ENCODE results near the gene VOPP1. TPM values are rescaled to one million over a fixed set of nuclear protein-coding genes. Genes with fewer than 3 reads are reported as not detected.

VOPP1 gene
- total RNA-seq, 4 donors from 2014 or later: 63.9 to 79.2 (median 72.4) TPM

DNA sequence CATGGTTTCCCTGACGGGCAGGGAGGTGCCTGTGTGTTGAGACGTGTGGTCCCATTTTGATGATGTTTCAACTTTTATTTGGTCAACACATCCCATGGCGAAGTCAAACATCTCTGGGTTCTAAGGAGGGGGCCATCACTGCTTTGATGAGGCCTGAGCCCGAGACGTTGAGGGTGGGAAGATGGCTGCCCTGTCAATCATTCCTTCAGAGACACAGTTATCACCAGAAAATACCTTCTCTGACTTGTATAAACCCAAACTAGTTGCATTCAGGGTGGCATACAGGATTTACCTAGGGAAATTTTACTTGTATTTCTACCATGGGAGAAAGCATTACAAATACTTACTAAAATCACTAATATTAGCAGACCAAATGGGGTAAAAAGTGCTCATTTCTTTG is 64.6 kb downstream of the VOPP1 start:
- no peaks in the 10 kb centered on the region for H3K4me1 ChIP-seq
- DNase-seq: no peak
- no peaks in the 10 kb centered on the region for H3K27me3 ChIP-seq
- H3K36me3 ChIP-seq: peaks cover 0 to 5% (median 0%) of the 10 kb centered on the region in 3 donors
- H3K27ac ChIP-seq: peak overlapping the region in 1 of 4 donors; percentile 0
- TF ChIP-seq, protein P1, sequence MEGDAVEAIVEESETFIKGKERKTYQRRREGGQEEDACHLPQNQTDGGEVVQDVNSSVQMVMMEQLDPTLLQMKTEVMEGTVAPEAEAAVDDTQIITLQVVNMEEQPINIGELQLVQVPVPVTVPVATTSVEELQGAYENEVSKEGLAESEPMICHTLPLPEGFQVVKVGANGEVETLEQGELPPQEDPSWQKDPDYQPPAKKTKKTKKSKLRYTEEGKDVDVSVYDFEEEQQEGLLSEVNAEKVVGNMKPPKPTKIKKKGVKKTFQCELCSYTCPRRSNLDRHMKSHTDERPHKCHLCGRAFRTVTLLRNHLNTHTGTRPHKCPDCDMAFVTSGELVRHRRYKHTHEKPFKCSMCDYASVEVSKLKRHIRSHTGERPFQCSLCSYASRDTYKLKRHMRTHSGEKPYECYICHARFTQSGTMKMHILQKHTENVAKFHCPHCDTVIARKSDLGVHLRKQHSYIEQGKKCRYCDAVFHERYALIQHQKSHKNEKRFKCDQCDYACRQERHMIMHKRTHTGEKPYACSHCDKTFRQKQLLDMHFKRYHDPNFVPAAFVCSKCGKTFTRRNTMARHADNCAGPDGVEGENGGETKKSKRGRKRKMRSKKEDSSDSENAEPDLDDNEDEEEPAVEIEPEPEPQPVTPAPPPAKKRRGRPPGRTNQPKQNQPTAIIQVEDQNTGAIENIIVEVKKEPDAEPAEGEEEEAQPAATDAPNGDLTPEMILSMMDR (IDR thresholded peaks at IDR 0.05): no peak
- TF ChIP-seq POLR2A (IDR thresholded peaks at IDR 0.05): no peak
- H3K9me3 ChIP-seq: no peaks in the 10 kb centered on the region
- no peak overlapping the region for H3K4me3 ChIP-seq

DNA sequence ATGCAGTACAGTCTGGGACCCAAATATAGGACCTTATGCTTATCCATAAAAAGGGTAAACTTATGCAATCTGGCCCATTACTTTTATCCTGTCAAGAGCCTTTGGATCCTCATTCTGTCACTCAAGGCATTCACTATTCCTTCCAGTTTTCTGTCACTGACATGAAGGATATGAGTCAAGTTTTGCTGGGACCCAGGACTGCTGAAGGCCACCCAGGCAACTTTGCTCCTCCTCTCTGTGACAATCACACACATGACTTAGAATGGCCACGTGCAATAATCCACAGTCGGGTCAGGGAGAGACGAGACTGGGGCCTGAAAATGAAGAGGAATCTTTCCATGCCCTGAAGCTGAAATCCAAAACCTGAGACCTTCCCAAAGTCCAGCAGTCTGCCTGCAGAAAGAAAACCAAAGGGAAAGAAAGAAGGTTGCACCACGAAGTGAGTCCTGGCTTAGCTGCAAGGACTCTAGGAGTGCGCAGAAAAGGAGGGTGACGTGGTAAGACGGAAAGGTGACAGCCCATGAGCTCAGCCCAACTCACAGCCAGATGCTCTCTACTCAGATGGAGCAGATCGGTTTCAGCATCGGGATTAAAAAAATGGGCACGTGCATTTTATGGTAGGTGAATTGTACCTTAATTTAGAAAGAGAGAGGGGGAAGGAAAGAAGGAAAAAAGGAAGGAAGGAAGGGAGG is 67.2 kb downstream of the VOPP1 start:
- Histone ChIP-seq H3K9me3 (no peaks in the 10 kb centered on the region), H3K27me3 (no peaks in the 10 kb centered on the region), H3K36me3 (peaks cover 0 to 7% (median 0%) of the 10 kb centered on the region in 3 donors), H3K4me1 (no peaks in the 10 kb centered on the region), H3K4me3 (no peak overlapping the region), H3K27ac (no peak overlapping the region)
- peak in 1 of 3 donors; percentile 18 for DNase-seq
- no peak for TF ChIP-seq POLR2A (IDR thresholded peaks at IDR 0.05)

DNA sequence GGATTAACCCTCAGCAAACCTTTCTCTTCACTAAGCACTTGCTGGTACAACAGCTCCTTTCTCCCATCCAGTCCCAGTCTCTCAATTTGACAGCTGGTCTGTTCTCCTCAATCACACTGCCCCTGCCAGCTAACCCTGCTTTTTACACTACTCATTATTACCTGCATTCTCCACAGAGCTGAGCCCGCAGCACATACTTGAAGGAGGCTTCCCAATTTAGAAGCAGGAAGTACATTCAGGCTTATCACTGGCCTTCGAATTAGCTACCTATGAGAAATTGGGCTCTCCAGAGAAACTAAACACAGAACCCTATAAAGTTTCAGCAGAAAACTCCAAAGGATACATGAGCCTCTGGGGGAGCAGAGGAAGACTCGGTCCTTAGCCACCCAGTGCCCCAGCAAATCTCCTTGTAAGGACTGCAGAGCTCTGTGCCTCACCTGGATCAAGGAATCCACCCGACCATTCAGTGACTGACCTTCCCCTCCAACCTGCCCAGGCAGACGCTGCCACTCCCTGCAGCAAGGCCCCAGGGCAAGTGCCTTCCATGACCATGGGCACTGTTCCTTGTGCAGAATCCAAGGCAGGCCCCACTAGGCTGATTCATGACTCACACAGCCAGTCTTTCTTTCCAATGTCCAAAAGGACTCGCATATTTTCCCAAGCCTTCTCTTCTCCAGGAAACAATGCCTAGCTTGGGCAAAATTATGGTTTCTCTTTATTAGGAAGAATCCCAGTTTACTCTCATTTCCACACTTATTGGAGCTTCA is 68.0 kb downstream of the VOPP1 start:
- peaks cover 0 to 7% (median 0%) of the 10 kb centered on the region in 3 donors for H3K36me3 ChIP-seq
- peak overlapping the region in 1 of 4 donors; percentile 6 for H3K27ac ChIP-seq
- DNase-seq: peak in 1 of 3 donors; percentile 43
- no peak overlapping the region for H3K4me3 ChIP-seq
- H3K4me1 ChIP-seq: no peaks in the 10 kb centered on the region
- no peaks in the 10 kb centered on the region for H3K9me3 ChIP-seq
- H3K27me3 ChIP-seq: no peaks in the 10 kb centered on the region
- TF ChIP-seq, protein P1 (IDR thresholded peaks at IDR 0.05): no peak
- no peak for TF ChIP-seq POLR2A (IDR thresholded peaks at IDR 0.05)

DNA sequence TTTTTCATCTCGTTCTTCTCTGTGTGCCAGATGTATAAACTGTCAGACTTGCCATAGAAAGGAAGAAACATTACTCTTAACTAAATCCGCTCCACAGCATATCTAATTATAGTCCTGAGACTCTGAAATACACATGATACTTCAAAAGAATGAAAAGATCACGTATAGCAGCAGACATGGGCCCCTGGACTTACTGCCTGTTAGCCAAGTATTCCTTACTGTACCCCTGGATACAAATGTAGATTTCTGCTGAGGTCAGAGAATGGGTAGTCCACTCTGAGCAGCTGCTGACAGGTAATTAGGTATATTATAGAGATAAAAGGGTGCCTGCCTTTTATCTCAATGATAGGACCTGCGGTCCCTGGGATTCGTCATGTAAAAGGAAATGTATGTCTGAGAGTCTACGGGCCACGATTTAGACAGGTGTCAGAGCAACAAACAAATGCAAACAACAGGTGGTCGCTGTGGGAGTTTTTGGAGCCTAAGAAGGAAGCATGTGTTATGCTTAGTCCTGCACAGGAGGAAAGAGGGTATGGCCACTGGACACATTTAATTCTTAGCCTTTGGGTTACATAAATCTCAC is 69.4 kb downstream of the VOPP1 start:
- Histone ChIP-seq H3K27me3 (no peaks in the 10 kb centered on the region), H3K4me3 (no peak overlapping the region), H3K27ac (no peak overlapping the region), H3K36me3 (peaks cover 0 to 7% (median 0%) of the 10 kb centered on the region in 3 donors), H3K9me3 (no peaks in the 10 kb centered on the region), H3K4me1 (no peaks in the 10 kb centered on the region)
- DNase-seq: no peak
- TF ChIP-seq, protein P1 (IDR thresholded peaks at IDR 0.05): no peak
- no peak for TF ChIP-seq POLR2A (IDR thresholded peaks at IDR 0.05)

DNA sequence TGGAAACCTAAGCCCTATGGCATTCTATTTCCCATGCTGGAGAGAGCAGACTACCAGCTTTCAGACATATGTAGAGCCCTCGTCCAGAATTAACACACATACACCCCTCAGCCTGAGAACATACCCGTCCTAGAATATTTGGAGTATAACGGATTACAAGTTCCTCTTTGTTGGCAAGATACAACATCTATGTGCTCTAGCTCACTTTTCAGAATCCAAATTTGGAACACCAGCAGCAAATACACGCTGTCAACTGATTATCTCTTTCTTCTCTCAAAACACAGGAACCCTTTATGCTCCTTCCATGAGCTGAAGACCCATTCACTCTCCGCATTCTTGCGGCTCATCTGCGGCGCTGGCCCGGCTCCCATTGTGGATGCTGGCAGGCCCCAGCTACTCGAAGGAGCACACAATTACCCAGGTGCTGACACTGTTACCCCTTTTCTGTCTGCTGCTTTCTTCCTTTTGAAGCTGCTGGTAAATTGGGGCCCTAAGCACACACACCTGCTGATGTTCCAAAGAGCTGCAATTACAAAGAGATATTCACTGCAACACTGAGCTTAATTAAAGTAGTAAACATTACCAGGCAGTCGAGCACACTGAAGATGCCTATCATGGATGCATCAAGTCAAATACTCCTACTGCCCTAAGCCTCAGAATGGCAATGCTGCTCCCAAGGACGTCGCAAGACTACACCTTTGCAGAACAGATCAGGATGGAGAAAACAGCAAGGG is 70.0 kb downstream of the VOPP1 start:
- H3K9me3 ChIP-seq: no peaks in the 10 kb centered on the region
- DNase-seq: peak in 1 of 3 donors; percentile 23
- peaks cover 0 to 14% (median 0%) of the 10 kb centered on the region in 3 donors for H3K36me3 ChIP-seq
- no peaks in the 10 kb centered on the region for H3K4me1 ChIP-seq
- no peaks in the 10 kb centered on the region for H3K27me3 ChIP-seq
- TF ChIP-seq, protein P1 (IDR thresholded peaks at IDR 0.05): no peak
- TF ChIP-seq POLR2A (IDR thresholded peaks at IDR 0.05): no peak
- no peak overlapping the region for H3K27ac ChIP-seq
- H3K4me3 ChIP-seq: no peak overlapping the region
